Activated naive CD4-positive, alpha-beta T cell treated with anti-CD3 and anti-CD28 coated beads, Interleukin-2, amount 50 U/mL, for 72 hours (primary cell): Measurements from ENCODE around the gene ADCY2. TPM values are rescaled to one million over a fixed set of nuclear protein-coding genes. Genes with fewer than 3 reads are reported as not detected.
A peak's percentile ranks its signal among the peaks of the same experiment; 100 is the strongest.

Experiments
- ATAC-seq, 2 donors: fragments of 150-1000 bp; cut with Tn5 transposase; 2 replicates each; pipeline ENCODE4 v1.10.0; 2021; ENCODE audit warnings: mild to moderate bottlenecking in 2 of 2, moderate library complexity in 2 of 2
- DNase-seq, 2 donors: peaks; one replicate each; pipeline ENCODE4 v3.0.0; 2021 to 2022; ENCODE audit warnings: low spot score in 2 of 2
- H3K27ac Mint-ChIP-seq, 2 donors: one replicate each; pipeline ENCODE4 v1.8.0; 2022; ENCODE audit warnings: mild to moderate bottlenecking in 2 of 2, mixed read lengths in 2 of 2
- H3K36me3 Mint-ChIP-seq, 2 donors: one replicate each; pipeline ENCODE4 v1.8.0; 2022; ENCODE audit warnings: mixed read lengths in 2 of 2
- H3K9me3 Mint-ChIP-seq, 2 donors: one replicate each; pipeline ENCODE4 v1.8.0; 2022; ENCODE audit warnings: mixed read lengths in 2 of 2
- total RNA-seq, 2 donors: library from RNA; stranded (reverse); gene quantifications; one replicate each; pipeline ENCODE4 v1.2.3, GENCODE V29; 2022

The ADCY2 gene
- not detected for total RNA-seq

DNA sequence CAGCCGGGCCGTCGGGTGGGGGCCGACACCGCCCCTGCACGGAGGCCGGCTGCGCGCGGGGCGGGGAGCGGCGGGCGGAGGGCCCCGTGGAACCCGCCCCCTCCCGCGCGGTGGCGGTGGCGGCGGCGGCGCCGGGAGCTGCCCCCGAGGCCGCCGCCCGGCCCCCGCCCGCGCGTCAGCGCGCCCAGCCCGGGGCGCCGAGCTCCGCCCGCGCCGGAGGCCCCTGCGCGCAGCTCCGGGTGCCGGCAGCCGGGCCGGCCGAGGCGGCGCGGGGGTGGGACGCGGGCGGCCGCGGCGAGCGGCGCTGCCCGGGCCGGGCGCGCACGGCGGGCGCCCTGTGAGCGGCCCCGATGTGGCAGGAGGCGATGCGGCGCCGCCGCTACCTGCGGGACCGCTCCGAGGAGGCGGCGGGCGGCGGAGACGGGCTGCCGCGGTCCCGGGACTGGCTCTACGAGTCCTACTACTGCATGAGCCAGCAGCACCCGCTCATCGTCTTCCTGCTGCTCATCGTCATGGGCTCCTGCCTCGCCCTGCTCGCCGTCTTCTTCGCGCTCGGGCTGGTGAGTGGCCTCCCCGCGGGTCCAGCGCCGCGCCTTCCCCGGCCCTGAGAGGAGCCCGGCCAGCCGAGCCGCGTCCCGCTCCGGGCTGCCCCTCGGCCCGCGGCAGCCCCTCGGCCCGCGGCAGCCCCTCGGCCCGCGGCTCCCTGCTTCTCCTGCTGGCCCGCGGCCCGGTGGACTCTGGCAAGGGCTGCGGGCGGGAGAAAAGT, at the start of gene ADCY2:
TSS of gene ADCY2 (plus strand) at position 192 of the 766 bp plus-strand sequence. CDS start at position 351, 159 bp downstream.
- ATAC-seq (peak in 1 of 2 donors; percentile 47), DNase-seq (no peak)
- no peaks in the 10 kb centered on the region for H3K9me3 Mint-ChIP-seq
- no peaks in the 10 kb centered on the region for H3K36me3 Mint-ChIP-seq
- H3K27ac Mint-ChIP-seq, result no peak within 1 kb of the TSS

- Mint-ChIP-seq H3K9me3 (peaks cover 0 to 10% of the 10 kb centered on the region in 2 donors), H3K36me3 (no peaks in the 10 kb centered on the region)
- ATAC-seq, result no peak
Observed at GRCh38 chr5:7347377-7347776, 48.6 kb upstream of the ADCY2 start.

GRCh38 chr5:7348168-7348854, 47.6 kb upstream of the ADCY2 start:
- DNase-seq (no peak), ATAC-seq (no peak)
- H3K36me3 Mint-ChIP-seq, result no peaks in the 10 kb centered on the region
- H3K27ac Mint-ChIP-seq, result no peak overlapping the region
- peaks cover 0 to 9% of the 10 kb centered on the region in 2 donors for H3K9me3 Mint-ChIP-seq

More at GRCh38 chr5:7347377-7347776, 48.6 kb upstream of the ADCY2 start:
- H3K27ac Mint-ChIP-seq, result no peak overlapping the region
- no peak for DNase-seq

GRCh38 chr5:7361593-7361992, 34.3 kb upstream of the ADCY2 start:
- Mint-ChIP-seq H3K27ac (no peak overlapping the region), H3K9me3 (peaks cover 0 to 5% of the 10 kb centered on the region in 2 donors)
- no peak for ATAC-seq

GRCh38 chr5:7363067-7363677, 32.8 kb upstream of the ADCY2 start:
- Mint-ChIP-seq H3K9me3 (peaks cover 7 to 12% of the 10 kb centered on the region in 2 donors), H3K27ac (no peak overlapping the region), H3K36me3 (no peaks in the 10 kb centered on the region)
- DNase-seq, result no peak
- no peak for ATAC-seq

More at GRCh38 chr5:7361593-7361992, 34.3 kb upstream of the ADCY2 start:
- no peaks in the 10 kb centered on the region for H3K36me3 Mint-ChIP-seq
- no peak for DNase-seq

GRCh38 chr5:7364226-7364875, 31.6 kb upstream of the ADCY2 start:
- H3K27ac Mint-ChIP-seq, result no peak overlapping the region
- peaks cover 12 to 14% of the 10 kb centered on the region in 2 donors for H3K9me3 Mint-ChIP-seq
- ATAC-seq (no peak), DNase-seq (no peak)
- H3K36me3 Mint-ChIP-seq, result no peaks in the 10 kb centered on the region

GRCh38 chr5:7367780-7368179, 28.2 kb upstream of the ADCY2 start:
- H3K36me3 Mint-ChIP-seq, result no peaks in the 10 kb centered on the region
- no peak overlapping the region for H3K27ac Mint-ChIP-seq

GRCh38 chr5:7372399-7372798, 23.5 kb upstream of the ADCY2 start:
- ATAC-seq, result no peak

More at GRCh38 chr5:7367780-7368179, 28.2 kb upstream of the ADCY2 start:
- H3K9me3 Mint-ChIP-seq, result peaks cover 9 to 20% of the 10 kb centered on the region in 2 donors
- ATAC-seq, result no peak
- no peak for DNase-seq

DNA sequence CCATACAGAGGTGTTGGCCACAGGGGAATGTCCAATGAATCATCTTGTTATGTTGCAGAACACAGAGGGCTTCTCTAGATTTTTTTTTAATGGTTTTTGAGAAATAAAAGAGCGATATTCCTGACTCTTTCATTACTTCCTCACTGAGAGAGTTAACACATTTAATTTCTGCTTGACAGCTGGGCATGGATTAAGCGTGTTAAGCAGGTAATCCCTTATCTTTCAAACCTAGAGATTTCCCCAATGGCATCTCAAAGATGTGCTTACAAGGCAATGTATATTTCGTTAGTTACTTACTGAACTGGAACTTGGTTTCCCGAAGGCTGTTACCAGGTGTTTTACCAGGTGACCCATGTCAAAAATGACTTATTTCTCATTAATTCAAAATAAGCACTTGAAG, 21.8 kb upstream of the ADCY2 start:
- H3K9me3 Mint-ChIP-seq, result peaks cover 0 to 8% of the 10 kb centered on the region in 2 donors
- ATAC-seq (no peak), DNase-seq (no peak)
- no peak overlapping the region for H3K27ac Mint-ChIP-seq
- no peaks in the 10 kb centered on the region for H3K36me3 Mint-ChIP-seq

More at GRCh38 chr5:7372399-7372798, 23.5 kb upstream of the ADCY2 start:
- no peak for DNase-seq
- Mint-ChIP-seq H3K27ac (no peak overlapping the region), H3K9me3 (peaks cover 9 to 20% of the 10 kb centered on the region in 2 donors), H3K36me3 (no peaks in the 10 kb centered on the region)

DNA sequence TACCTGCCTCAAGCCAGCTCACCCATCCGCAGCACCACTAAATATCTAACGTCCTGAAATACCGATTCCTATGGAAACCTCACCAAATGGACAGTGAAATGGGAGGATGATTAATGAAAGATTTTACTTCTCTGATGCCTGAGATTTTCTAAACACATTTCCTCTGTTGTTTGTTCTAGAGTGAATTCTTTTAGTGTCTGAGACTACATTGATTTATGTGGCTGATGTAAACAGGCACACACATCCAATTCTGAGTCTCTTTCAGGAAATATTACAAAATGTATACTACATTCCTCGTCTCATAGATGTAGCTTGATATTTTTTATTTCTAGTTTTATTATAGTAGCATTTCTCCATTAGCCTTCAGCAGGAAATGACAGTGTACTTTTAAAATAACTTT, 20.5 kb upstream of the ADCY2 start:
- no peaks in the 10 kb centered on the region for H3K36me3 Mint-ChIP-seq
- DNase-seq (no peak), ATAC-seq (no peak)
- no peak overlapping the region for H3K27ac Mint-ChIP-seq
- H3K9me3 Mint-ChIP-seq, result peaks cover 0 to 4% of the 10 kb centered on the region in 2 donors

DNA sequence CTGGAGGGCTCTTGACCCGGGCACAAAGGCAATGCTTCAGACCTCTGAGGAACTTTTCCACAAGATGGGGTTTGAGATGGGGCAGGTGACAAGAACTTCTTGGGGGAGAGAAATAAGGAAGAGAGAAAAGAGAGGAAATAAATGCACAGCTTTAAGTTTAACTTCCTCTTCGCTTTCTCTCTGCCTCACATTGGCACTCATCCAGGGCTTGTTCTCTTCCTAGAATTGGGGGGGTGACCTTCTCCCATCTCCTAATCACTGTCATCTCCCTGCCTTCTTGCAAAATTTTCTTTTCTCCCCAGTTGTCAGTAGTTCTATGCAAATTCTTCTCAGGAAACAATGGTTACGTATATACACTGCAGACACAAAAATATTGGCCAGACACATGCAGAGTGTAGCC, 19.1 kb upstream of the ADCY2 start:
- no peak for ATAC-seq
- H3K36me3 Mint-ChIP-seq, result no peaks in the 10 kb centered on the region

DNA sequence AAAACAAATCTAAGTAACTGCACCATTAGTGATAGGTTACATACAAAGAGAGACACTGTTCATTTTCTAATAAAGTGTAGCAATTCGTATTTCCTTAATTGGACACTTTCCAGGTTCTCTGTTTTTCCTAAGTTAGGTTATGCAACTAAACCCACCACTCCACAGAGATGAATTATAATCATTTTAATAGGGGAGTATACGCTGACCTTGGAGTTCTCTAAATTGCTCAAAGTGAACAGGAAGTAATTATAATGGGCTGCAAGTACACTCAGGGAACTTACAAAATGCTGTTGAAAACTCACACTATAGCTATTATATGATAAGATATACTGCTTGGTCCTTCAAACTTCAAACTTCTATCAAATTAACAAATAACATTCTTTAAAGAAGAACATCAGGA, 18.2 kb upstream of the ADCY2 start:
- ATAC-seq, result no peak

More for the DNA sequence above, 19.1 kb upstream of the ADCY2 start:
- DNase-seq, result no peak
- H3K27ac Mint-ChIP-seq, result no peak overlapping the region
- no peaks in the 10 kb centered on the region for H3K9me3 Mint-ChIP-seq

GRCh38 chr5:7382588-7382987, 13.3 kb upstream of the ADCY2 start:
- Mint-ChIP-seq H3K27ac (no peak overlapping the region), H3K36me3 (no peaks in the 10 kb centered on the region), H3K9me3 (no peaks in the 10 kb centered on the region)
- DNase-seq, result no peak
- no peak for ATAC-seq

More for the DNA sequence above, 18.2 kb upstream of the ADCY2 start:
- Mint-ChIP-seq H3K9me3 (no peaks in the 10 kb centered on the region), H3K27ac (no peak overlapping the region), H3K36me3 (no peaks in the 10 kb centered on the region)
- no peak for DNase-seq

DNA sequence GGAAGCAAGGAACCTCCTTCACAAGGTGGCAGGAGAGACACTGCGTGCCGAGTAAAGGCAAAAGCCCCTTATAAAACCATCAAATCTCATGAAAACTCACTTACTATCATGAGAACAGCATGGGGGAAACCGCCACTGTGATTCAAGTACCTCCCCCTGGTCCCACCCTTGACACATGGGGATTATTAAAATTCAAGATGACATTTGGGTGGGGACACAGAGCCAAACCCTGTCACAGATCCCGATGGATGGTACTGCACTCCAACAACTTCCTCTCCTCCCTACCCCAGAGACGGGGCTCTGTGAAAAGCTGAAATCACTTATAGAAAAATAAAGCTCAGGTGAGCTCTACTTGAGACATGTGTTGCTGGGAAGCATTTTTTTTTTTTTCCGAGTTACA, 10.3 kb upstream of the ADCY2 start:
- Mint-ChIP-seq H3K36me3 (no peaks in the 10 kb centered on the region), H3K9me3 (no peaks in the 10 kb centered on the region), H3K27ac (no peak overlapping the region)
- ATAC-seq (no peak), DNase-seq (no peak)

DNA sequence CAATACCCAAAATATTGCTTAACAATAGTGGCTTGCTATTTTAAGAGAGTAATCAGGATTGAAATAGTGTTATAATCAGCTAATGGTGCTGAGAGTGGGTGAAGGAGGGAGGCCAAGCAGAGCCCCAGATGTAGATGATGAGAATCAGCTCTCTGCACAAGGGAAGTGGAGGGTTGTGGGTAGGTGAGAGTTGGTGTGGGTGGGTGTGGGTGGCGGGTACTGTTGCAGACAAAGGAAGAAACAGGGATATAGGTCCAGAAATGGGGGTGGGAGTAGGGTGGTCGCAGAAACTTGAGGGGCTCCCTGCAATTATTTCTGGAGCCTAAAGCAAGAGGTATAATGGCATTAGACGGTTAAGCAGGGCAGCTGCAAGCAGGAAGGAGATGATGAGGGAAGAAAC, 7.4 kb upstream of the ADCY2 start:
- H3K27ac Mint-ChIP-seq, result peak overlapping the region in 1 of 2 donors; percentile 25
- DNase-seq, result no peak
- no peaks in the 10 kb centered on the region for H3K36me3 Mint-ChIP-seq
- no peak for ATAC-seq
- H3K9me3 Mint-ChIP-seq, result no peaks in the 10 kb centered on the region

- H3K9me3 Mint-ChIP-seq, result no peaks in the 10 kb centered on the region
- DNase-seq, result no peak
- no peak overlapping the region for H3K27ac Mint-ChIP-seq
- no peak for ATAC-seq
- no peaks in the 10 kb centered on the region for H3K36me3 Mint-ChIP-seq
Observed at GRCh38 chr5:7391215-7391614, 4.7 kb upstream of the ADCY2 start.
